DLD1 (cell line): ENCODE data around the gene GAN.

ENCODE experiments used
- in situ Hi-C: cut with HindIII; loops from 2 replicates; pipeline ENCODE4 v1.10.0; 2017; ENCODE audit warnings: low sequenced_read_pairs

GAN gene

DNA sequence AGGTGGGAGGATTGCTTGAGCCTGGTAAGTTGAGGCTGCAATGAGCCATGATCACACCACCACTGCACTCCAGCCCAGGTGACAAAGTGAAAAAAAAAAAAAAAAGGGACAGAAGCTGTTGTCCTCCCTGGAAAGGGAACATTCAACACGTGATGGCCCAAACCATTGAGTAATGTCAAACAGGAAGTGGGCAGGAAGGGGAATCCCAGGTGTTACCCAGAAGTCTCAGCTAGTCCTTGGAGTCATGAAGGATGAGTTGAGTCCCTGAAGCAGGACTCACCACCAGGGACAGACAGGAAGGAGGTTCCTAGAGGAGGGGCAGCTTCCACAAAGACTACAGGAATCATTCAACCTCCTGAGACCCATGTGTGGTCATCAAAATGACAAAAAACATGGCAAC, 110.0 kb downstream of the GAN start:
- in situ Hi-C loops: no loop called here

DNA sequence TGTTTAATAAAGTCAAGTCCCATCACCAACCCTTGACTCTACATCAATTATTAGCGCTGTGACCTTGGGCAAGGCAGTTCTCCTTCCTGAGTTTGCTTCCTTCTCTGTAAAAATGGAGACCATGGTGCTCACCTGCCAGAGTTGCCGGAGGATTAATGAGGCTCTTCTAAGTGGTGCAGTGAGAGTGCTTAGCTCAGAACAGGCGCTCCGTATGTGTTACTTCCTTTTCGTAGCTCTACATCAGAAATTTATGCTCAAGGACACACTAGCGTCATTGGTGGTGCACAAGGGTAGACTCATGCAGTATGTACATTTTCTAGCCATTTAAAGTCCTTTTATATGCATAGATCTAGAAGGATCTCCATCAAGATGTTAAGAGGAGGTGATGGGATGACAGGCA, 112.5 kb downstream of the GAN start:
- in situ Hi-C loops: no loop called here

DNA sequence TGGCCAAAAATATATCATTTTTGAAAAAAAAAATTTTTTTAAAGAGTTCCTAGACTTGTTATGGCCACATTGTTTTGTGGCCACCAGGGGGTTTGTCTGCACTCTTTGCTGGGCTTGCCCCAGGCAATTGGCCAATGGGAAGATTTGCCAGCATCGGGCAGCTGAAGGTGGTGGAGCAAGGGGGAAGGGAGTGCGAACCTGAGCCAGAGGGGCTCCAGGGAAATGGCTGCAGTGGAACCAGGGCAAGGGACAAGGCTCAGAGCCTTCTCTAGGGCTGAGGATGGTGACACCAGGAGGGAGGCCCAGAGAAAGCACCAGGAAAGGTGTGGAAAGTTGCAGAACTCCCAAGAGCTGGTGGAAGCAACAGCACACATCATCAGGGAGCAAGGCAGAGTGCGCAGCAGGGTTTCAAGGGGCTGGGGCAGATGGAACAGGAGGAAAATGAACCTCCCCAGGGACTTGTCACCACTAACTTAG, 114.3 kb downstream of the GAN start:
- in situ Hi-C loops: no loop called here

DNA sequence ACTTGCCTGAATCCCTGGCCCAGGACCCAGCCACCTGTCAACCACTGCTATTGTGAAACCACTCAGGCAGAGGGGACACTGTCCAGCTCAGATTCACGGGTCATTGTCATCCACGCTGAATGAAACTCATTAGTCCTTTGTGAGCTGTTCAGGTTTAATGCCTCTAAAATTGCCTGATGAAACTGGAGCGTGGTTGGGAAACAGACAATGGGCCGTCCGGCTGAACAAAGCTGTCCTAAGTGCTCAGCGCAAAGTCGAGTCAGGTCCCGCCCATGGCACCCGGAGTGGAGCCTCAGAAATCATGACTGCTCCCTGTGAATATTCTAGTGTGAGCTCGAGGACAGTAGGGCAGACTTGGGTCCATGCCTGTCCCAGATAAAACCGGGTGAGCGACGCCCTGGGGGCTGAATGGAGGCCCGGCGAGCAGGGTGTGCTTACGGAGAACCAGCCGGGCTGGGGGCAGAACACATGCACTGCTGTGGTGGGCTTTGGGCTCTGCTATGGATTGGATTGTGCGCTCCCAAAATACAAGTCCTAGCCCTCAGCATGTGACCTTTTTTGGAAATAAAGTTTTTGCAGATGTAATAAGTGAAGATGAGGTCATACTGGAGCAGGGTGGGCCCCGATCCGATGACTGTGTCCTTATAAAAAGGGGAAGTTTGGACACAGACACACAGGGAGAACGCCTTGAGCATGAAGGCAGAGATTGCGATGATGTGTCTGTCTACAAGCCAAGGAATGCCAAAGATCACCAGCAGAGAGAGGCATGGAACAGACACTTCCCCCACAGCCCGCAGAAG, 117.0 kb downstream of the GAN start:
- in situ Hi-C loops: no loop called here

DNA sequence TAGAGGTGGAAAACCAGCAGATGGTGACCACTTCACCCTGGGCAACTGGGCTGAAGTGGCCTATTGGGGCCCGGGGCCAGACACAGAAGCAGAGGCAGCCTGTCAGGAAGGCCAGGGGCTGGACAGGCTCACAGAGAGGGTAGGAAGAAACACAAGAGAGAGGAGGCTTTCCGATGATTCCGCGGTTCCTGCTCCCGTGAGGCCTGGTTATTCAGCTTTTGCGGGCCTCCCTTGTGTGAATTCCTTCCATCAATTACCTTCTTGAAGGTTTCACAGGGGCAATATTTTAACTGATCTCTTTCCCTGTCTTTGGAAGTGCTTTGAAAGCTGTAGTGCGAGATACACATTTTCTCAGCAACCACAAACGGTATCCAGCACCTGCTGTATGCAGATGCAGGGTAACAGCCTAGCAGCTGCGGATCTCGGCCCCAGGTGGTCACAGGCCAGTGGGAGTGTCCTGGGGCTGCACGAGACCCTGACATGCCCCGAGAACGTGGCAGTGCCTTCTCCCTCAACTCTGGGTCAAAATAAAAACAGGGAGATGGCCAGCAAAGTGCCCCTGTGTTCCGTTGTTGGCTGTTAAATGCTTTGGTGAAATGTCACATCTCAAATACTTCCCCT, 118.3 kb downstream of the GAN start:
- in situ Hi-C loops: no loop called here

DNA sequence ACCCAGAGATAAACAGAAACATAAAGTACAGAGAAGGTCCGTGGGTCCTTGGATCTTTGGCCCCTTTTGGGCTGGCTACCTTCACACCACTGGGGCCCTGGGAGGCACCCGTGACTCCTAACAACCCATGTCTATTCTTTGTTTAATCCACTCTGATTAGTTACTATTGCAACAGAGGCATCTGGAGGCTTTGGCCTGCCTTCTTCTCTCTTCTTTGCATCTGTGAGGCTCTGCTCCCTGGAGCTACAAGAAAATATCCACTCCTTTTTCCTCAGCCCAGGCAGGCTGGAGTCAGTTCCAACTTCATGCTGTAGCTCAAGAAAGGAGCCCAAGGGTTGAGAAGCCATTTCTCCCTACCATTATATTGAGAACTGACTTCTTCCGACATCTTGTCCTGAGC, 120.3 kb downstream of the GAN start:
- in situ Hi-C loops: no loop called here

DNA sequence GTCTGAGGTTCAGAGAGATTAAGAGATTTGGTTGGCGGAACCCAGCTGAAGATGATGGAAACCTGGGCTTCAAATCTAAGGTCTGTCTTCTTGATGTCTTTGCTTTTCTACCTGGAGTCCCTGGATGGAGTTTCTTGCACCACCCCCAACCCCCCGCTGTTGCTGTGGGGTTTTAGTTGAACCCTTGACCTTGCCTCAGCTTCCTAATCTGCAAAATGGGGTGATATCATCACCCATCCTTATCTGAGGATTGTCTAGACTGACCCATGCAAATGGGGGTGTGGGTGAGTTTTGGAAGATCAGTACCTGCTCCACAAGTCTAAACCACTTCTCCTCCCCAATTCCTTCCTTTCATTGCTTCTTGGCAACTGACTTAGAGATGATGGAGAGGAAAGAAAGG, 120.8 kb downstream of the GAN start:
- in situ Hi-C loops: no loop called here

DNA sequence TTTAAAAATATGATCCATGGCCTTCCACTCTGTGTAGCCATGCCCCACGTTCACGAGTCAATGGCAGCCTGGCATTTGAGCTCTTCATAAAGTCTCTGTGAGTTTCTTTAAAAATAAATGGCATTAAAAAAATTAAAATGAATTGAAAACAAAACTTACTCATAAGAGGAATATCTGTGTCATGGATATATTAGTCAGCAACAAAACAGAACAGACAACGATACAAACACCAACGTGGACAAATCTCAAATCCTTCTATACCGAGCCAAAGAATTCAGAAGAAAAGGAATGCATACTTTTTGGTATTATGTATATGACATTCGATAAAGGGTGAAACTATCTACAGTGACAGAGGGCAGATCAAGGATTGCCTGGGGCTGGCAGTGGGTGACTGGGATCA, 121.6 kb downstream of the GAN start:
- in situ Hi-C loops: no loop called here

DNA sequence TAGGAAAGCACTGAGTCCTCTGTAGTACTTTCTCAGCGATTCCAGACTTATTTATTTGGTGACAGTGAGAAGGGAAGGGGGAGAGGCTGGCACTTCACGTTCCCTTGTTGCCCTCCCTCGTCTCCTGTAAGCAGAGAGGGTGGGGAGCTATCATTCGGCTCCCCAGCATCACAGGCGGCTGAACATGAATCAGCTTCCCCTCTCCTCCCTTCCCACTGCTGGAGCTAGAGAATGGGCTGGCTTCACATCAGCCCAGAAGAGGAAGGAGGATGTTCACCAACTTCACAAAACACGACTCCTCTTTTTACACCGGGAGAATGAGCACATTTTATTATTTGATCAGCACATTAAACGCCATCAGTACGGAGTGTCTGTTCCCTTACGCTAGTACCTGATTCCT, 123.1 kb downstream of the GAN start:
- in situ Hi-C loops: no loop called here
